ENCODE results near the gene CLEC2L. TPM values are rescaled to one million over a fixed set of nuclear protein-coding genes. Genes with fewer than 3 reads are reported as not detected.

The CLEC2L gene
- polyA plus RNA-seq, 1 of the 3 experiments (the other 2 are of a cell fraction), result not detected

DNA sequence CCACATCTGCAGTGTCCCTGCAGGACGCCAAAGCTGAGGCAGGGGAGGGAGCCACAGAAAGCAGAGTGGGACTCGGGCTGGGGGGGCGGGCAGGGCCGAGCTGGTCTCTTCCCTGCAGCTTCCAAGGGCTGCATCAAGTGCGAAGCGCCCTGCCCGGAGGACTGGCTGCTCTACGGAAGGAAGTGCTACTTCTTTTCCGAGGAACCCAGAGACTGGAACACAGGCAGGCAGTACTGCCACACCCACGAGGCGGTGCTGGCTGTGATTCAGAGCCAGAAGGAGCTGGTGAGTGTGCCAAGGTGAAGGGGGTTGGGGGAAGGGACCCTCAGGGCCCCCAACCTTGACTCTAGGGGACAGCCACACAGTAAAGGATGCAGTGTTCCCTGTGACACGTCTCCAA, 16.7 kb downstream of the CLEC2L start:
- H3K27ac ChIP-seq (ENCODE audit: low read depth in 2 of 2, low read length in 1 of 2), result no peak overlapping the region
- POLR2A ChIA-PET, result no interaction called here
- H3K9ac ChIP-seq, result no peak overlapping the region
- no peaks in the 10 kb centered on the region for H3K36me3 ChIP-seq (replicated peaks in 1 of 2; ENCODE audit: control insufficient read depth in 1 of 2, insufficient read depth in 2 of 2, low read length in 1 of 2)
- whole genome bisulfite sequencing (ENCODE audit: low lambda C conversion rate), result 45% methylated on average over 4 of the region's 12 CpGs
- CTCF ChIA-PET, result interaction anchor here (1.6 kb wide), 1 partner anchor 40 kb away, joined by 9 read pairs; no protein-coding TSS in a partner anchor
- H3K4me1 ChIP-seq (ENCODE audit: control insufficient read depth in 1 of 2, insufficient read depth in 2 of 2, low read depth in 1 of 2, low read length in 1 of 2), result no peaks in the 10 kb centered on the region
- peak; percentile 27 for DNase-seq
- H3K9me2 ChIP-seq, result no peaks in the 10 kb centered on the region
- H3K27me3 ChIP-seq (ENCODE audit: insufficient read depth), result peaks cover 7% of the 10 kb centered on the region; the same call in 1 of the 2 replicates
- no peaks in the 10 kb centered on the region for H3K79me2 ChIP-seq (ENCODE audit: insufficient read depth)
- no peaks in the 10 kb centered on the region for H3F3A ChIP-seq (replicated peaks; ENCODE audit: insufficient read depth)
- H3K4me3 ChIP-seq (ENCODE audit: low read depth in 2 of 2, low read length in 1 of 2), result no peak overlapping the region
- no peaks in the 10 kb centered on the region for H3K9me3 ChIP-seq
- H2AFZ ChIP-seq (ENCODE audit: low read depth), result no peak overlapping the region
- H3K4me2 ChIP-seq, result no peak overlapping the region
- no peaks in the 10 kb centered on the region for H4K20me1 ChIP-seq (ENCODE audit: insufficient read depth)
- TF ChIP-seq TEAD4 (IDR thresholded peaks at IDR 0.05; ENCODE audit: borderline replicate concordance, insufficient read depth), result no peak

DNA sequence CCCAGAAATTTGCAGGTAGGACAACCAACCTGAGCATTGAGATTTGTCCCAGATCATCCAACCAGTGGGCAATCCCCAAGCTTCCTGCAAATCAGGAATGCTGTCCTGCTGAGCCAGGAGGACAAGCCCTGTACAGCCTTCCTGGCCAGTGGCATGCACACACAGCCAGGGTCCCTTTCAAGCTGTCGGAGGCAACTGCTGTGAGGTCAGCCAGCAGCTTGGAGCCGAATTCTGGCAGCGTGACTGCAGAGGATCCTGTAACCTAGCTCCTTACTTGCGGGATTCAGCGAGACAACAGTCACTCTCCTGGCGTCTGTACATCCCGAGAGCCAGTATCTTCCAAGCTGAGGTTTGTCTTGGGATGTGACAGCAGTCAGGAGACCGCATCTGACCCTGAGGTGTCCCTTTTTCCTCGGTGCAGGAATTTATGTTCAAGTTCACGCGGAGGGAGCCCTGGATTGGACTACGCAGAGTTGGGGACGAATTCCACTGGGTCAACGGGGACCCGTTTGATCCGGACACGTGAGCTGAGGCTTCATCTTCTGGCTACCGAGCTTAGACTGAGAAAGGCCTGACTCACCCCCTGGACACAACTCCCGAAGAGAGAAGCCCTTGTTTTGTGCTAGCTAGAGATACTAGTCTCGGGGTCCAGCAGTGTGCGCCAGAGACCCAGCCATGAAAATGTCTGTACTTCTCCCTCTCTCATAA, 18.3 kb downstream of the CLEC2L start:
- Histone ChIP-seq H3K9me2 (no peaks in the 10 kb centered on the region), H3K4me1 (ENCODE audit: control insufficient read depth in 1 of 2, insufficient read depth in 2 of 2, low read depth in 1 of 2, low read length in 1 of 2) (no peaks in the 10 kb centered on the region), H3K9ac (no peak overlapping the region), H3K79me2 (ENCODE audit: insufficient read depth) (no peaks in the 10 kb centered on the region), H3K4me3 (ENCODE audit: low read depth in 2 of 2, low read length in 1 of 2) (no peak overlapping the region), H3K9me3 (no peaks in the 10 kb centered on the region), H3K27me3 (ENCODE audit: insufficient read depth) (peaks cover 9% of the 10 kb centered on the region; the same call in 1 of the 2 replicates), H3F3A (replicated peaks; ENCODE audit: insufficient read depth) (no peaks in the 10 kb centered on the region), H2AFZ (ENCODE audit: low read depth) (no peak overlapping the region), H4K20me1 (ENCODE audit: insufficient read depth) (no peaks in the 10 kb centered on the region), H3K4me2 (no peak overlapping the region), H3K36me3 (replicated peaks in 1 of 2; ENCODE audit: control insufficient read depth in 1 of 2, insufficient read depth in 2 of 2, low read length in 1 of 2) (no peaks in the 10 kb centered on the region), H3K27ac (ENCODE audit: low read depth in 2 of 2, low read length in 1 of 2) (no peak overlapping the region)
- CTCF ChIA-PET, result interaction anchor here (1.0 to 1.4 kb wide), 4 partner anchors 9 to 464 kb away, joined by 3 to 4 read pairs (median 3); no protein-coding TSS in a partner anchor
- 75% methylated on average over 18 of the region's 21 CpGs for WGBS (ENCODE audit: low lambda C conversion rate)
- TF ChIP-seq RFX5 (IDR thresholded peaks at IDR 0.05; ENCODE audit: low read length), result no peak
- no peak for TF ChIP-seq ELF1 (IDR thresholded peaks at IDR 0.05)
- no peak for TF ChIP-seq RXRA (IDR thresholded peaks at IDR 0.05; ENCODE audit: borderline replicate concordance, low read depth)
- TF ChIP-seq MXI1 (IDR thresholded peaks at IDR 0.05; ENCODE audit: low read depth, low read length), result no peak
- no peak for TF ChIP-seq NFIC (IDR thresholded peaks at IDR 0.05; ENCODE audit: borderline replicate concordance)
- TF ChIP-seq FOXJ3 (CRISPR knock-in tag; IDR thresholded peaks at IDR 0.05), result no peak
- TF ChIP-seq, protein P1, sequence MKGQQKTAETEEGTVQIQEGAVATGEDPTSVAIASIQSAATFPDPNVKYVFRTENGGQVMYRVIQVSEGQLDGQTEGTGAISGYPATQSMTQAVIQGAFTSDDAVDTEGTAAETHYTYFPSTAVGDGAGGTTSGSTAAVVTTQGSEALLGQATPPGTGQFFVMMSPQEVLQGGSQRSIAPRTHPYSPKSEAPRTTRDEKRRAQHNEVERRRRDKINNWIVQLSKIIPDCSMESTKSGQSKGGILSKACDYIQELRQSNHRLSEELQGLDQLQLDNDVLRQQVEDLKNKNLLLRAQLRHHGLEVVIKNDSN (IDR thresholded peaks at IDR 0.05; ENCODE audit: borderline replicate concordance, low read depth), result no peak
- DNase-seq, result peak; percentile 15
- POLR2A ChIA-PET, result no interaction called here

DNA sequence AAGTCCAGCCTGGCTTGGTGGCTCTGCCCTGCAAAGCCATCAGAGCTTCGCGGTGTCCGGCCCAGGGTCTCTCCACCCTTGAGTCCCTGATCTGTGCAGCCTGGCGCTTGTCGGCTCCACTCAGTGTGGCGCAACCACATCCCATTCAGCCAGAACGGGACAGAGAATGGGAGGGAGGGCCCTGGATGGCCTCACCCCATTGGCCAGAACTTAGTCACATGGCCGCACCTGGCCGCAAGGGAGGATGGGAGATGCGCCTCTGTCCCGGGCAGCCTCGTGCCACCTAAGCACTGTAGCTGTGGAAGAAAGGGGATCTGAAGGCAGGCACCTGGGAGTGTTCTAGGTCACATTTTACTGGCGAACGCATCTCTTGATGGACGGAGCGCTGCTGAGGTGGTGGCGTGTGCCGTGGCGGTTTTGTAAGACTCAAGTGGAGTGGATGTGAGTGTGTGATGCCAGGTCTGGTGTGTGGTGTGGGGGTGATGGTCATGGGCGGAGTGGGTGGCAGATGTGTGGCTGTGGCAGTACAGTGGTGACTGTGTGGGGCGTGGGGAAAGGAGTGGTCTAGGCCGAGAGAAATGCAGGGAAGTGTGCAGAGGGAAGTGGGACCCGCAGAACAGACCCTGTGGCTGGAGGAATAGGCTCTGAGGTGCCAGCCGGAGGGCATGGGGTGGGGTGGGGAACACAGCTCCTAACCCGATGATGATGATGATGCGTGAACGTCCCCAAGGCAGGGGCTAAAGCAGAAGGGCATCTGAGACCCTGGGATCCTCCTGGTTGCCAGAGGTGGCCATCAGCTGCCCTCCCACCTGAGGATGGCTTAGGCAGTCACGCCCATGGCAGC, 19.0 kb downstream of the CLEC2L start:
- Histone ChIP-seq H3K27me3 (ENCODE audit: insufficient read depth) (peaks cover 9% of the 10 kb centered on the region; the same call in 1 of the 2 replicates), H3K9ac (no peak overlapping the region), H2AFZ (ENCODE audit: low read depth) (no peak overlapping the region), H3F3A (replicated peaks; ENCODE audit: insufficient read depth) (no peaks in the 10 kb centered on the region), H3K9me3 (no peaks in the 10 kb centered on the region), H3K4me3 (ENCODE audit: low read depth in 2 of 2, low read length in 1 of 2) (no peak overlapping the region), H3K9me2 (no peaks in the 10 kb centered on the region), H3K27ac (ENCODE audit: low read depth in 2 of 2, low read length in 1 of 2) (no peak overlapping the region), H3K79me2 (ENCODE audit: insufficient read depth) (no peaks in the 10 kb centered on the region), H4K20me1 (ENCODE audit: insufficient read depth) (no peaks in the 10 kb centered on the region), H3K4me2 (no peak overlapping the region), H3K36me3 (replicated peaks in 1 of 2; ENCODE audit: control insufficient read depth in 1 of 2, insufficient read depth in 2 of 2, low read length in 1 of 2) (no peaks in the 10 kb centered on the region), H3K4me1 (ENCODE audit: control insufficient read depth in 1 of 2, insufficient read depth in 2 of 2, low read depth in 1 of 2, low read length in 1 of 2) (no peaks in the 10 kb centered on the region)
- ChIA-PET POLR2A (no interaction called here), CTCF (interaction anchor here (1.0 to 1.4 kb wide), 3 partner anchors 10 to 463 kb away, joined by 3 to 4 read pairs (median 3); no protein-coding TSS in a partner anchor)
- DNase-seq, result peak; percentile 23
- WGBS (ENCODE audit: low lambda C conversion rate), result 82% methylated on average over 27 of the region's 28 CpGs
- no peak for TF ChIP-seq RCOR1 (IDR thresholded peaks at IDR 0.05; ENCODE audit: low read length)
